OCI-LY3 (cell line): Measurements from ENCODE around the gene CALML6.

Experiments
- CTCF ChIP-seq: fragments of 200-600, 300-600 bp; sonication (generic); IDR thresholded peaks from 2 replicates; pipeline ENCODE4 v1.5.1; 2014; ENCODE audit warnings: antibody characterized with exemption, low read length, low read depth
- EZH2phosphoT487 ChIP-seq: fragments of 200-600 bp; shearing (Covaris generic); IDR thresholded peaks from 2 replicates; pipeline ENCODE4 v1.6.1; 2018; ENCODE audit warnings: antibody characterized with exemption, mixed run types, low read depth

DNA sequence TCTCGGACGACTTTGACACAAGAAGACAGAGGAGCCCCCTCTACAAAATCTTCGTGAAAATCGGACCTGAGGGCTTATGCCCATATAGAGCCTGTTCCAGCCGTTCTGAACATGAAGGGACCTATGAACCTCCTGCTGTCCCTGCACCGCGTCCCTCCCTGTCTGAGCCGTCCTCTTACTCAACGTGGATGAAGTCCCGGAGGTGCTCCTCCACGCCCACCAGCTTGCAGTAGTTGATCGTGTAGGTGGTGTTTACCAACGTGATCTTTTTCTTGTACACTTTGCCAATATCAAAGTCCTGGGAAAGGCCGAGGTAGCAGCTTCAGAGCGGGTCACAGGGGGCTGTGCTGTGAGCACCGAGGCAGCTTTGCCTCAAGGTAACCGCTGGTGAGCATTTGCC lies 48.5 kb downstream of the CALML6 start:
- TF ChIP-seq CTCF, result no peak
- no peak for TF ChIP-seq EZH2phosphoT487
